Left cardiac atrium (tissue), 4 donors: ENCODE measurements around the gene AIG1. TPM values are rescaled to one million over a fixed set of nuclear protein-coding genes. Genes with fewer than 3 reads are reported as not detected.
"Not testable (repeated sequence)": the region's sequence is repeated elsewhere in the genome, so short reads cannot be mapped to it uniquely, and the experiment has no call there.

Experiments
- ATAC-seq, 2 donors: fragments of 200-7000 bp; cut with Tn5 transposase; one replicate each; pipeline ENCODE4 v1.9.1; 2020; ENCODE audit warnings: mild to moderate bottlenecking in 2 of 2, moderate library complexity in 2 of 2
- DNase-seq: peaks from one replicate; pipeline ENCODE4 v3.0.0-alpha.2; 2020
- intact Hi-C, 2 donors: fragments of 100-400 bp; cut with DNase I; formaldehyde crosslinking; loops; one replicate each; pipeline versions ENCODE4 v1.14.1 to v1.15.1; 2022 to 2023
- long read RNA-seq: library from polyadenylated mRNA; unstranded; transcript quantifications from one replicate; pipeline ENCODE4 v2.0.0, GENCODE V29; 2021
- total RNA-seq, 2 donors: library from RNA; stranded (reverse); fragmentation: NEBNext Ultra II Directional; extraction: Animal tissue kit (Norgen Biotek cat#: 25700); gene quantifications; one replicate each; pipeline ENCODE4 v1.2.1, GENCODE V29; 2021
- donor health status: DM: no; HTN: yes; CAD: no.
- donor health status: DM: no; HTN: yes; CAD: no; lungs with severe emphysema.
- donor health status: DM: yes; HTN: yes; CAD: no.
- donor health status: Dilated cardiomyopathy.

The AIG1 gene, protein sequence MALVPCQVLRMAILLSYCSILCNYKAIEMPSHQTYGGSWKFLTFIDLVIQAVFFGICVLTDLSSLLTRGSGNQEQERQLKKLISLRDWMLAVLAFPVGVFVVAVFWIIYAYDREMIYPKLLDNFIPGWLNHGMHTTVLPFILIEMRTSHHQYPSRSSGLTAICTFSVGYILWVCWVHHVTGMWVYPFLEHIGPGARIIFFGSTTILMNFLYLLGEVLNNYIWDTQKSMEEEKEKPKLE
- 10 to 100 TPM; 44.8 to 49.7 TPM for total RNA-seq
- long read RNA-seq, transcript AIG1-202 (6 exons, 1,395 nt) = major isoform, 37 of 53 reads
- long read RNA-seq, partial matches to known transcripts = 1 of 53 reads
- long read RNA-seq, other reads (novel, unspliced or antisense) = 10 of 53 reads

GRCh38 chr6:143060806-143061596 lies at the start of gene AIG1:
Gene AIG1, plus strand, starts transcription at chr6:143060889. Its CDS starts 37 bp downstream, at chr6:143060926.
- ATAC-seq (peak; percentile 9 to 40), DNase-seq (no peak)
- intact Hi-C loops = no loop called here

DNA sequence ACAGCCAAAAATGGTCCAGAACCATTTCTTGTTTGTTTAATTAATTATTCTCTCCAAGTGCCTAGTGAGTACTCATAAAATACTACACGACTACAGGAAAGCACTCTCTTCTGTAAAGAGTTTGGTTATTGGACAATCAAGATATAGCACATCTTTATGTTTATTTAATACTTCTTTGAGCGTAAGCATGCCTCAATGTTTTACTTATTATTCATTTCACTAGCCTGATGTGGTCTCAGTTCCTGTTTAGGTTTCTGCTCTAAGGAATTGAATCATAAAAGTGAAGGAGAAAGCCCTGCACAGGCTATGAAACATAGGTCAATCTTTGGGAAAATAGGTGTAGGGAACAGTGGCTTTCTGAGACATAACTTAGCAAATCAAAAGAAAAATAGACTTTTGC lies 45.9 kb upstream of the AIG1 start:
- ATAC-seq (no peak), DNase-seq (no peak)
- intact Hi-C loops = no loop called here

DNA sequence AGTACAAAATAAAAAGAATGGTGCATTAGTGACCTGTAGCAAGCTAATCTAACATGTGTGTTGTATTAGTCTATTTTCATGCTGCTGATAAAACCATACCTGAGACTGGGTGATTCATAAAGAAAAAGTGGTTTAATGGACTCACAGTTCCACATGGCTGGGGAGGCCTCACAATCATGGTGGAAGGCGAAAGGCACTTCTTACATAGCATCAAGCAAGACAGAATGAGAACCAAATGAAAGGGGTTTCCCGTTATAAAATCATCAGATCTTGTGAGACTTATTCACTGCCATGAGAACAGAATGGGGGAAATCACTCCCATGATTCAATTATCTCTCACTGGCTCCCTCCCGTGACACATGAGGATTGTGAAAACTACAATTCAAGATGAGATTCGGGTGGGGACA lies 45.4 kb upstream of the AIG1 start:
- no peak for ATAC-seq
- intact Hi-C loops = no loop called here

DNA sequence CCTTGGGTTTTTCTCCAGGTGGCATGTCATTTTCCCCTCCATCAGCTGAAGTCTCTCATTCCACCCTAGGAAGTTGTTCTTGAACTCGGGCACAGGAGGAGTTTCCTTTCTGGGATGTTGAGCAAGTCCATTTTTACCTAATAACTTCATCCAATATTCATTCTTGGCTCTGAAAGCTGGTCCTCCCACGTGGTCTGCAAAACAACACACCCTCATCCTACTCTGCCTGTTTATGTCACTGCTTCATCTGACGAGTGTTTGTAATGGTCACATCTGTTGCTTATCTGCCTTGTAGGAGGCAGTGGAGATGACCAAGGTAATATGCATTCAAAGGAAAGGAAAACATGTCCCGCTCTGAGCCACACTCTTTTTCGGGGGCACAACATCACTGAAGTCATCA lies 41.7 kb upstream of the AIG1 start:
- DNase-seq (no peak), ATAC-seq (no peak)
- intact Hi-C loops = no loop called here

More for the DNA sequence above, 45.4 kb upstream of the AIG1 start:
- no peak for DNase-seq

GRCh38 chr6:143020862-143021261 lies 39.8 kb upstream of the AIG1 start:
- intact Hi-C loops, DNase-seq, ATAC-seq: not testable (repeated sequence)

GRCh38 chr6:143021543-143021942 lies 39.1 kb upstream of the AIG1 start:
- no peak for ATAC-seq
- no peak for DNase-seq
- intact Hi-C loops = no loop called here

GRCh38 chr6:143022587-143022986 lies 38.1 kb upstream of the AIG1 start:
- intact Hi-C loops = no loop called here
- ATAC-seq = no peak
- no peak for DNase-seq

DNA sequence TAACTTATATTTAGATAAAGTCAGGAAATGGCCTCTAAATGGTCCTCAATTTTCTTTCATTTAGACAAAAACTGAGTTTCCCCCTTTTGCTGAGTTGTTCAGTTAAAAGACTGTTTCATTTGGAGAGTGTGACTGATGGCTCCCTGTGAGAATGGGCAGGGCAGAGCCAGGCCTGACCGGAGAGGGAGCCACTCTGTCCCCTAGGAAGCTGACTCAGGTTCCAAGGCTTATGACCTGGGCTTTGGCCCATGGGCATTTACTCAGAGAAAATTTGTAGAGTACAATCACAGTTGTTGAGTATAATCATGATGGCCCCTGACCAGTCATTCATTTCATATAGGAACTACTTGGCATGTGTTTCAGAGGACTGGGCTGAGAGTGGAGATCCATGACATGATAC lies 37.0 kb upstream of the AIG1 start:
- DNase-seq = no peak
- no peak for ATAC-seq
- intact Hi-C loops = no loop called here

- intact Hi-C loops = loop anchor here in 1 of 2 donors (5.0 kb wide), 1 partner anchor 68 kb away; no protein-coding TSS in a partner anchor
- DNase-seq (no peak), ATAC-seq (no peak)
These were observed 35.7 kb upstream of the AIG1 start for GRCh38 chr6:143024977-143025376.

- peak; percentile 36 for DNase-seq
- ATAC-seq = peak; percentile 70
- intact Hi-C loops = loop anchor here (1.0 to 5.0 kb wide), 3 partner anchors 70 to 335 kb away; no protein-coding TSS in a partner anchor
These were observed 33.8 kb upstream of the AIG1 start for GRCh38 chr6:143026696-143027449.

DNA sequence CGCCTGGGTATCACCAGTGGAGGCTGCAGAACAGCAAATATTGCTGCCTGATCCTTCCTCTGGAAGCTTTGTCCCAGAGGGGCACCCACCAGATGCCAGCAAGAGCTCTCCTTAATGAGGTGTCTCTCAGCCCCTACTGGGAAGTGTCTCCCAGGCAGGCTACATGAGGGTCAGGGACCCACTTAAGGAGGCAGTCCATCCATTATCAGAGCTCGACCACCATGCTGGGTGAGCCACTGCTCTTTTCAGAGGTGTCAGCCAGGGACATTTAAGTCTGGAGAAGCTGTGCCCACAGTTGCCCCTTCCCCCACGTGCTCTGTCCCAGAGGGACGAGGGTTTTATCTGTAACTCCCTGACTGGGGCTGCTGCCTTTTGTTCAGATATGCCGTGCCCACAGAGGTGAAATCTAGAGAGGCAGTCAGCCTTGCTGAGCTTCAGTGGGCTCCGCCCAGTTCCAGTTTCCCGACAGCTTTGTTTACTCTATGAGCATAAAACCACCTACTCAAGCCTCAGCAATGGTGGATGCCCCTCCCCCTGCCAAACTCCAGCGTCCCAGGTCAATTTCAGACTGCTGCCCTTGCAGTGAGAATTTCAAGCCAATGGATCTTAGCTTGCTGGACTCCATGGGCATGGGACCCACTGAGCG lies 25.9 kb upstream of the AIG1 start:
- DNase-seq (no peak), ATAC-seq (no peak)
- intact Hi-C loops = no loop called here

- DNase-seq (no peak), ATAC-seq (no peak)
- intact Hi-C loops = no loop called here
These were observed 23.2 kb upstream of the AIG1 start for GRCh38 chr6:143037470-143037869.

- intact Hi-C loops = no loop called here
- no peak for DNase-seq
- no peak for ATAC-seq
These were observed 21.9 kb upstream of the AIG1 start for GRCh38 chr6:143038833-143039232.

DNA sequence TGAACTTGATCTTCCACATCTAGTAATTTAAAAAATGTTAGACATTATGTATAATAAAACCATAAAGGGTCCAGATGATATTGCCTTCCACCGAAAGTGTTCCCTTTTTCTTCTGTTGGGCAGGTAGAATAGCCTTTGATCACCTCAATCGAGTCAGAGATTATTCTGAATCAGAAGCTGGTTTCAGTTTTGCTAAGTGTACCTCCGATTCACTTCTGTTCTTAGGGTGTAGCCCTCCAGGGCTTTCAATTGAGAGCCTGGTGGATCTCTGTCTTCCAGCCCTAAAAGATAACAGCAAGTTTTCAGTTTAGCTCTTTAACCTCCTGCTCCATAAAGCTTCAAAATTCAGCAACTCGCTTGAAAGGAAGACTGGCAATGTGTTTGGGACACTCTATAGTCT lies 21.1 kb upstream of the AIG1 start:
- DNase-seq = no peak
- no peak for ATAC-seq
- intact Hi-C loops = no loop called here

DNA sequence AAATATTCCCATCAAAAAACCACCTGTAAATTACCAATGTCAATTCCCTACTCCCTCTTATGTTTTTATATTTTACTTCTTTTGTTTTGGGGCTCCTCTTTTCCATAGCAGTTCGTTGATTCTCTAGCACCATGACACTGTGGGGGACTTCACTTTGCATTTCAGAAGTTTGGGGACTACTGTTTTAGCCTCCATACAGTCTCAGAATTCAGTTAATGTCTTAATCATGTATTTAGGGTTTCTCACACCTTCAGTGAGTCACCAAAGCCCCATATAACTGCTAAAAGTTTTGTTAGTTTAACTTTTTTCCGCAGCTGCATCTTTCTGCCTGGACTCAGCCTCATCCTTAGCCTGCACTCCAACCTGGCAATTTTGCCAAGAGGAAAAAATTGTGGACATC lies 20.7 kb upstream of the AIG1 start:
- DNase-seq (no peak), ATAC-seq (no peak)
- intact Hi-C loops = no loop called here

- intact Hi-C loops, DNase-seq, ATAC-seq: not testable (repeated sequence)
These were observed 16.3 kb upstream of the AIG1 start for GRCh38 chr6:143044345-143044744.

DNA sequence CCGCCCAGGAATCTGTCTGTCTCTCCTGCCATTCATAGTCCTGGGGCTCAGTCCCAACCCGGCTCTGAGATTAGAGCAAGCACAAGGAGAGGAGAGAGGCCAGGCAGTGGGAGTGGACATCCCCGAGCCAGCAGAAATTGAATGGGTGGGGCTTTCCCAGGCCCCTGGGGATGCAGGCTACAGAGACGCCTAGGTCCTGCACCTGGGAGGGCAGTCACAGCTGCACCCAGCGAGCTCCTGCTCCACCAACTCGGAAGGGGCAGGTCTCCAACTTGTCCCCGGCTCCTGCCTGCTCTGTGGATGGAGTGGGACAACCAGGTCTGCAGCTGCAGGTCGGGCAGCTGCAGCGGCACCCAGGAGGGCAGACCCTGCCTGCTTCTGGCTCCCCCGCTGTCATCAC lies 11.1 kb upstream of the AIG1 start:
- no peak for DNase-seq
- intact Hi-C loops = no loop called here
- ATAC-seq = no peak

- no peak for ATAC-seq
- DNase-seq = no peak
- intact Hi-C loops = no loop called here
These were observed 10.2 kb upstream of the AIG1 start for GRCh38 chr6:143050509-143050908.

DNA sequence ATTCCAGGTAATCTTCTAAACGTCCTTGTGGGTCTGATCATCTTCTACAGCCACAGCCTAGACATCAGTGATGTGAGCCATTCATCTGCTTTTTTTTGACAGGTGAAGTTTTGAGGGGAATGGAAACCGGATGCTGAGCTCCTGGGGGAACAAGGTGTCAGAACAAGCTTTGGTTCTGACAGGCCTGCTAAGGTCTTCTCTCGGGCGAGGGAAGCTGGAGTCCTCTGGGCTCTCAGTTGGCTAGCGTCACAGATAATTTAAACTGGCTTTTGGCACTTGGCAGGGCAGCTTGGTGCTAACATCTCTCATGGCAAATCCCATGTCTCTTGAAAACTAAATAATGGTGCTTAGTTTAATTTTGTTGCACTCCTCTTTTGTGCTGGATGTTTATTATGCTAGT lies 8.4 kb upstream of the AIG1 start:
- intact Hi-C loops = no loop called here
- ATAC-seq (no peak), DNase-seq (no peak)
